IMR-90 (cell line): Measurements from ENCODE around the gene HMGCR. TPM values are rescaled to one million over a fixed set of nuclear protein-coding genes. Genes with fewer than 3 reads are reported as not detected.

ENCODE experiments used
- ATAC-seq: fragments of 200-7000 bp; cut with Tn5 transposase; 2 replicates; pipeline ENCODE4 v1.9.1; 2020; ENCODE audit warnings: low read depth, mild to moderate bottlenecking, moderate library complexity
- BruUV-seq: library from RNA; stranded (reverse); fragments of 400-500 nt; replicated peaks from 2 replicates; lab custom pipeline; 2021; lab: Mats Ljungman, UMichigan
- CTCF ChIA-PET: fragments of 300-600 bp; formaldehyde crosslinking; extraction: SDS; loops from one replicate; lab custom pipeline; 2021; ENCODE audit warnings: antibody characterized with exemption; lab: Yijun Ruan, JAX
- POLR2A ChIA-PET: fragments of 300-600 bp; sonication (Branson Sonifier 250); formaldehyde crosslinking; loops from one replicate; lab custom pipeline; 2022; ENCODE audit warnings: antibody characterized with exemption; ENCODE audit not compliant: unreplicated experiment; lab: Charles Lee
- DNase-seq: peaks from one replicate; pipeline ENCODE4 v3.0.0; 2013
- H2AFZ ChIP-seq: replicated peaks from 2 replicates; pipeline ENCODE3; 2013; ENCODE audit warnings: low read length, mild to moderate bottlenecking; ENCODE audit not compliant: poor library complexity
- H2AK5ac ChIP-seq: 2 replicates; pipeline ENCODE4 v1.6.1; 2013; ENCODE audit warnings: low read depth, low read length, inconsistent platforms
- H2AK9ac ChIP-seq: replicated peaks from 2 replicates; pipeline ENCODE3; 2013; ENCODE audit warnings: mild to moderate bottlenecking, low read depth, low read length, moderate library complexity; ENCODE audit not compliant: poor library complexity
- H2BK120ac ChIP-seq: 2 replicates; pipeline ENCODE4 v1.6.1; 2013; ENCODE audit warnings: low read depth, low read length, inconsistent platforms
- H2BK15ac ChIP-seq: 3 replicates; pipeline ENCODE4 v1.6.1; 2013; ENCODE audit warnings: low read depth, low read length, inconsistent platforms
- H2BK20ac ChIP-seq: 2 replicates; pipeline ENCODE4 v1.6.1; 2013; ENCODE audit warnings: low read depth, mild to moderate bottlenecking, inconsistent platforms, low read length, moderate library complexity
- H2BK5ac ChIP-seq: 2 replicates; pipeline ENCODE4 v1.6.1; 2013; ENCODE audit warnings: mild to moderate bottlenecking, low read depth, low read length, inconsistent platforms; ENCODE audit not compliant: poor library complexity, severe bottlenecking
- H3K14ac ChIP-seq: replicated peaks from 2 replicates; pipeline ENCODE4 v1.6.1; 2013; ENCODE audit warnings: low read depth, low read length, inconsistent platforms
- H3K18ac ChIP-seq: 2 replicates; pipeline ENCODE4 v1.6.1; 2013; ENCODE audit warnings: low read depth, low read length, control low read depth
- H3K23ac ChIP-seq: 2 replicates; pipeline ENCODE4 v1.6.1; 2013; ENCODE audit warnings: low read depth, low read length, inconsistent platforms
- H3K27ac ChIP-seq: 2 replicates; pipeline ENCODE4 v1.5.1; 2013; ENCODE audit warnings: mild to moderate bottlenecking, control low read depth, low read length; ENCODE audit not compliant: insufficient read depth
- H3K27me3 ChIP-seq: 2 replicates; pipeline ENCODE4 v1.6.1; 2013; ENCODE audit warnings: low read length; ENCODE audit not compliant: control insufficient read depth, insufficient read depth
- H3K36me3 ChIP-seq: 2 replicates; pipeline ENCODE4 v1.6.1; 2013; ENCODE audit warnings: low read length, mixed read lengths; ENCODE audit not compliant: control insufficient read depth, insufficient read depth
- H3K4ac ChIP-seq: 2 replicates; pipeline ENCODE4 v1.6.1; 2013; ENCODE audit warnings: low read depth, low read length, inconsistent platforms
- H3K4me1 ChIP-seq: 2 replicates; pipeline ENCODE4 v1.6.1; 2013; ENCODE audit warnings: low read length, mixed read lengths; ENCODE audit not compliant: control insufficient read depth, insufficient read depth
- H3K4me2 ChIP-seq: 2 replicates; pipeline ENCODE4 v1.6.1; 2013; ENCODE audit warnings: low read depth, mild to moderate bottlenecking, control low read depth, low read length, moderate library complexity
- H3K4me3 ChIP-seq: 2 replicates; pipeline ENCODE4 v1.5.1; 2013; ENCODE audit warnings: low read depth, mild to moderate bottlenecking, control low read depth, low read length, moderate library complexity; ENCODE audit not compliant: insufficient read depth
- H3K56ac ChIP-seq: 2 replicates; pipeline ENCODE4 v1.6.1; 2013; ENCODE audit warnings: low read length, inconsistent platforms; ENCODE audit not compliant: insufficient read depth; ENCODE audit errors: extremely low read depth
- H3K79me1 ChIP-seq, 2 experiments: 2 replicates each; pipeline ENCODE4 v1.6.1; 2013; ENCODE audit warnings: low read length in 2 of 2, inconsistent platforms in 1 of 2, low read depth in 1 of 2
- H3K9ac ChIP-seq: 2 replicates; pipeline ENCODE4 v1.6.1; 2013; ENCODE audit warnings: low read depth, low read length, control low read depth
- H3K9me1 ChIP-seq: 2 replicates; pipeline ENCODE4 v1.6.1; 2013; ENCODE audit warnings: low read length, inconsistent platforms; ENCODE audit not compliant: insufficient read depth
- H3K9me3 ChIP-seq: 2 replicates; pipeline ENCODE4 v1.6.1; 2013; ENCODE audit warnings: low read length; ENCODE audit not compliant: control insufficient read depth, insufficient read depth
- H4K20me1 ChIP-seq: 2 replicates; pipeline ENCODE4 v1.6.1; 2013; ENCODE audit warnings: low read length, inconsistent platforms; ENCODE audit not compliant: insufficient read depth
- H4K5ac ChIP-seq: 2 replicates; pipeline ENCODE4 v1.6.1; 2013; ENCODE audit warnings: mild to moderate bottlenecking, low read depth, low read length, control low read depth
- H4K8ac ChIP-seq, 2 experiments: 2 replicates each; pipeline ENCODE4 v1.6.1; 2013; ENCODE audit warnings: low read depth in 2 of 2, low read length in 2 of 2, control low read depth in 1 of 2, inconsistent platforms in 1 of 2
- H4K91ac ChIP-seq: 2 replicates; pipeline ENCODE4 v1.6.1; 2013; ENCODE audit warnings: low read depth, low read length, inconsistent platforms; ENCODE audit not compliant: insufficient read depth
- BHLHE40 ChIP-seq: fragments of 150-350 bp; IDR thresholded peaks from 2 replicates; pipeline ENCODE4 v1.6.1; 2016; ENCODE audit warnings: mild to moderate bottlenecking, low read depth, low read length
- CEBPB ChIP-seq: IDR thresholded peaks from 2 replicates; pipeline ENCODE4 v1.6.1; 2012; ENCODE audit warnings: low read depth, low read length, improper control_type of control experiment
- CHD1 ChIP-seq: IDR thresholded peaks from 2 replicates; pipeline ENCODE4 v1.6.1; 2012; ENCODE audit warnings: low read depth, low read length, improper control_type of control experiment
- FOS ChIP-seq: fragments of 150-350 bp; IDR thresholded peaks from 2 replicates; pipeline ENCODE4 v1.6.1; 2016; ENCODE audit warnings: low read depth, low read length
- MAFK ChIP-seq: IDR thresholded peaks from 2 replicates; pipeline ENCODE4 v1.6.1; 2012; ENCODE audit warnings: low read depth, low read length, improper control_type of control experiment
- MAZ ChIP-seq: IDR thresholded peaks from 2 replicates; pipeline ENCODE4 v1.6.1; 2012; ENCODE audit warnings: low read depth, mild to moderate bottlenecking, low read length, improper control_type of control experiment, moderate library complexity, borderline replicate concordance
- MXI1 ChIP-seq: IDR thresholded peaks from 2 replicates; pipeline ENCODE4 v1.6.1; 2012; ENCODE audit warnings: low read depth, mild to moderate bottlenecking, low read length, moderate library complexity, borderline replicate concordance
- NFE2L2 ChIP-seq: fragments of 150-350 bp; IDR thresholded peaks from 2 replicates; pipeline ENCODE4 v1.6.1; 2016; ENCODE audit warnings: low read depth, mild to moderate bottlenecking, low read length
- RAD21 ChIP-seq: IDR thresholded peaks from 2 replicates; pipeline ENCODE4 v1.6.1; 2012; ENCODE audit warnings: low read length, improper control_type of control experiment
- RCOR1 ChIP-seq: IDR thresholded peaks from 2 replicates; pipeline ENCODE4 v1.6.1; 2012; ENCODE audit warnings: mild to moderate bottlenecking, low read length, improper control_type of control experiment; ENCODE audit not compliant: insufficient replicate concordance
- SMC3 ChIP-seq: fragments of 150-350 bp; IDR thresholded peaks from 2 replicates; pipeline ENCODE4 v1.6.1; 2016; ENCODE audit warnings: low read depth, mild to moderate bottlenecking, antibody characterized with exemption, low read length, moderate library complexity
- WGBS, 2 experiments: methylation state at CpG; one replicate each; pipeline versions ENCODE4 v1.1.5 to v1.1.7; 2013; ENCODE audit warnings: missing lambda C conversion rate in 2 of 2; ENCODE audit not compliant: insufficient read length in 1 of 2; ENCODE audit errors: extremely low coverage in 2 of 2; 5-methylcytosine and 5-hydroxymethylcytosine counted together
- dilution Hi-C: fragments of 300-500 bp; cut with HindIII; formaldehyde crosslinking; loops from one replicate; pipeline ENCODE4 v1.14.3; 2018; ENCODE audit warnings: low sequenced_read_pairs; ENCODE audit not compliant: unreplicated experiment
- in situ Hi-C: fragments of 300-500 bp; cut with MboI; formaldehyde crosslinking; loops from 3 replicates; pipeline ENCODE4 v1.14.3; 2019; ENCODE audit warnings: low sequenced_read_pairs, inconsistent platforms, mixed read lengths
- intact Hi-C: fragments of 100-400 bp; cut with micrococcal nuclease; formaldehyde crosslinking; loops from 2 replicates; pipeline ENCODE4 v1.10.0; 2022
- polyA plus RNA-seq, 3 experiments: library from polyadenylated mRNA; depleted of rRNA; stranded (reverse); fragments of >200 nt; gene quantifications; 2 replicates each; pipeline ENCODE4 v1.2.3, GENCODE V29; 2012; ENCODE audit warnings: low replicate concordance in 1 of 3
- total RNA-seq: library from RNA; depleted of rRNA; stranded (reverse); fragments of >200 nt; gene quantifications from 2 replicates; pipeline ENCODE4 v1.2.3, GENCODE V29; 2012
- TF ChIP-seq, protein P1 (sequence below): fragments of 150-350 bp; IDR thresholded peaks from 2 replicates; pipeline ENCODE4 v1.6.1; 2016; ENCODE audit warnings: low read depth, mild to moderate bottlenecking, low read length, moderate library complexity, borderline replicate concordance
- TF ChIP-seq, protein P2 (sequence below): conservative IDR thresholded peaks from 2 replicates; pipeline ENCODE4 v1.5.1; 2012; ENCODE audit warnings: mild to moderate bottlenecking, low read depth, low read length, improper control_type of control experiment
- TF ChIP-seq, protein P3 (sequence below): fragments of 150-350 bp; IDR thresholded peaks from 2 replicates; pipeline ENCODE4 v1.6.1; 2017; ENCODE audit warnings: mild to moderate bottlenecking, antibody characterized with exemption, low read length, low read depth

Gene HMGCR
- total and polyA plus RNA-seq, 2 of the 4 experiments (the other 2 are of a cell fraction), result 23.3 to 48.6 TPM

DNA sequence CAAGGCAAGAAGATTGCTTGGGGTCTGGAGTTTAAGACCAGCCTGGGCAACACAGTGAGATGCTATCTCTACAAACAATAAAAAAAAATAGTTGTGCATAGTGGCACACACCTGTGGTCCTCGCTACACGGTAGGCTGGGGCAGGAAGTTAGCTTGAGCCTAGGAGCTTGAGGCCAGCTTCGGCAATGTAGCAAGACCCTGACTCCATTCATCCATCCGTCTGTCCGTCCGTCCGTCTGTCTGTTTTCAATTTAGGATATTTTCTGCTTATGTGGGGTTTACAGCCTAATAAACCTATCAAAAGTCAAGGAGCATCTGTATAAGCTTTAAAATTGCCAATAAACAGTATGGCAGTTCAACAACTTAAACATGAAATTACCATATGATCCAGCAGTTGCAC lies 19.7 kb downstream of the HMGCR start:
- dilution Hi-C loops, result no loop called here
- Histone ChIP-seq H3K4me2 (no peak overlapping the region), H3K4me3 (no peak overlapping the region), H2AK5ac (no peak overlapping the region), H2BK20ac (no peak overlapping the region), H3K79me1 (no peaks in the 10 kb centered on the region), H2AK9ac (no peak overlapping the region), H3K9ac (no peak overlapping the region), H3K56ac (no peak overlapping the region), H3K14ac (no peak overlapping the region), H3K9me3 (no peaks in the 10 kb centered on the region), H2BK5ac (no peak overlapping the region), H3K27me3 (no peaks in the 10 kb centered on the region), H3K4me1 (no peaks in the 10 kb centered on the region), H2BK120ac (no peak overlapping the region), H3K23ac (no peak overlapping the region), H4K20me1 (no peaks in the 10 kb centered on the region), H3K36me3 (peaks cover 29% of the 10 kb centered on the region), H3K18ac (no peak overlapping the region), H2AFZ (no peak overlapping the region), H3K4ac (no peak overlapping the region), H3K27ac (no peak overlapping the region), H4K5ac (no peak overlapping the region), H2BK15ac (no peak overlapping the region), H4K8ac (no peak overlapping the region), H4K91ac (no peak overlapping the region), H3K9me1 (no peaks in the 10 kb centered on the region)
- no CpG with 5 or more reads among the region's 7 CpGs for WGBS, 2 experiments
- no TSS peak for BruUV-seq
- ATAC-seq (no peak), DNase-seq (no peak)
- POLR2A ChIA-PET, result no interaction called here
- intact Hi-C loops, result no loop called here
- in situ Hi-C loops, result loop anchor here (25.0 kb wide), 1 partner anchor 594 kb away; the partner anchor contains the start of genes GFM2 and NSA2
- CTCF ChIA-PET, result interaction anchor here (0.6 kb wide), 2 partner anchors 17 to 1354 kb away, joined by 3 read pairs; no protein-coding TSS in a partner anchor
- TF ChIP-seq MXI1 (no peak), SMC3 (no peak), CHD1 (no peak), MAZ (no peak), RCOR1 (no peak), RAD21 (no peak), MAFK (no peak), BHLHE40 (no peak), FOS (no peak), CEBPB (no peak), NFE2L2 (no peak)
- TF ChIP-seq, protein P1, sequence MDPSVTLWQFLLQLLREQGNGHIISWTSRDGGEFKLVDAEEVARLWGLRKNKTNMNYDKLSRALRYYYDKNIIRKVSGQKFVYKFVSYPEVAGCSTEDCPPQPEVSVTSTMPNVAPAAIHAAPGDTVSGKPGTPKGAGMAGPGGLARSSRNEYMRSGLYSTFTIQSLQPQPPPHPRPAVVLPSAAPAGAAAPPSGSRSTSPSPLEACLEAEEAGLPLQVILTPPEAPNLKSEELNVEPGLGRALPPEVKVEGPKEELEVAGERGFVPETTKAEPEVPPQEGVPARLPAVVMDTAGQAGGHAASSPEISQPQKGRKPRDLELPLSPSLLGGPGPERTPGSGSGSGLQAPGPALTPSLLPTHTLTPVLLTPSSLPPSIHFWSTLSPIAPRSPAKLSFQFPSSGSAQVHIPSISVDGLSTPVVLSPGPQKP, result no peak
- TF ChIP-seq, protein P2, sequence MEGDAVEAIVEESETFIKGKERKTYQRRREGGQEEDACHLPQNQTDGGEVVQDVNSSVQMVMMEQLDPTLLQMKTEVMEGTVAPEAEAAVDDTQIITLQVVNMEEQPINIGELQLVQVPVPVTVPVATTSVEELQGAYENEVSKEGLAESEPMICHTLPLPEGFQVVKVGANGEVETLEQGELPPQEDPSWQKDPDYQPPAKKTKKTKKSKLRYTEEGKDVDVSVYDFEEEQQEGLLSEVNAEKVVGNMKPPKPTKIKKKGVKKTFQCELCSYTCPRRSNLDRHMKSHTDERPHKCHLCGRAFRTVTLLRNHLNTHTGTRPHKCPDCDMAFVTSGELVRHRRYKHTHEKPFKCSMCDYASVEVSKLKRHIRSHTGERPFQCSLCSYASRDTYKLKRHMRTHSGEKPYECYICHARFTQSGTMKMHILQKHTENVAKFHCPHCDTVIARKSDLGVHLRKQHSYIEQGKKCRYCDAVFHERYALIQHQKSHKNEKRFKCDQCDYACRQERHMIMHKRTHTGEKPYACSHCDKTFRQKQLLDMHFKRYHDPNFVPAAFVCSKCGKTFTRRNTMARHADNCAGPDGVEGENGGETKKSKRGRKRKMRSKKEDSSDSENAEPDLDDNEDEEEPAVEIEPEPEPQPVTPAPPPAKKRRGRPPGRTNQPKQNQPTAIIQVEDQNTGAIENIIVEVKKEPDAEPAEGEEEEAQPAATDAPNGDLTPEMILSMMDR, result no peak
- TF ChIP-seq, protein P3, sequence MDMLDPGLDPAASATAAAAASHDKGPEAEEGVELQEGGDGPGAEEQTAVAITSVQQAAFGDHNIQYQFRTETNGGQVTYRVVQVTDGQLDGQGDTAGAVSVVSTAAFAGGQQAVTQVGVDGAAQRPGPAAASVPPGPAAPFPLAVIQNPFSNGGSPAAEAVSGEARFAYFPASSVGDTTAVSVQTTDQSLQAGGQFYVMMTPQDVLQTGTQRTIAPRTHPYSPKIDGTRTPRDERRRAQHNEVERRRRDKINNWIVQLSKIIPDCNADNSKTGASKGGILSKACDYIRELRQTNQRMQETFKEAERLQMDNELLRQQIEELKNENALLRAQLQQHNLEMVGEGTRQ, result no peak
